Ascending aorta (tissue), 2 donors: ENCODE results near the gene ZBTB16. TPM values are rescaled to one million over a fixed set of nuclear protein-coding genes. Genes with fewer than 3 reads are reported as not detected.

Source experiments
- DNase-seq, 2 donors: peaks; one replicate each; pipeline ENCODE4 v3.0.0-alpha.2; 2019; ENCODE audit warnings: low spot score in 2 of 2
- H3K27ac ChIP-seq, 2 donors: fragments of 200-600 bp; sonication (generic); one replicate each; pipeline ENCODE4 v1.5.1; 2016 to 2017; ENCODE audit warnings: mild to moderate bottlenecking in 1 of 2
- H3K27me3 ChIP-seq: fragments of 200-600 bp; sonication (generic); one replicate; pipeline ENCODE4 v1.5.1; 2017
- H3K36me3 ChIP-seq, 2 donors: fragments of 200-600 bp; sonication (generic); one replicate each; pipeline ENCODE4 v1.5.1; 2016
- H3K4me1 ChIP-seq, 2 donors: fragments of 200-600 bp; sonication (generic); one replicate each; pipeline ENCODE4 v1.5.1; 2016 to 2017; ENCODE audit warnings: mild to moderate bottlenecking in 1 of 2
- H3K4me3 ChIP-seq, 2 donors: fragments of 200-600 bp; sonication (generic); one replicate each; pipeline ENCODE4 v1.5.1; 2016 to 2017; ENCODE audit warnings: mild to moderate bottlenecking in 1 of 2
- H3K9me3 ChIP-seq, 2 donors: fragments of 200-600 bp; sonication (generic); one replicate each; pipeline ENCODE4 v1.5.1; 2016
- CTCF ChIP-seq, 3 experiments: fragments of 200-600 bp in 2 of 3; fragments of 450-650 bp in 1 of 3; sonication (generic) in 2 of 3; IDR thresholded peaks; one replicate each; pipeline ENCODE4 v1.5.1; 2016 to 2019; ENCODE audit warnings: antibody characterized with exemption in 3 of 3, mild to moderate bottlenecking in 1 of 3, moderate library complexity in 1 of 3
- intact Hi-C: fragments of 100-400 bp; cut with DNase I; formaldehyde crosslinking; loops from one replicate; pipeline ENCODE4 v1.15.1; 2023
- total RNA-seq: library from RNA; depleted of rRNA; stranded (reverse); fragments of >200 nt; gene quantifications from one replicate; pipeline ENCODE4 v1.1.0, GENCODE V29; 2016

The ZBTB16 gene
- total RNA-seq, 1 donor from 2014 or later, result 344 TPM

GRCh38 chr11:114017723-114018122 lies 41.8 kb upstream of the ZBTB16 start:
- H3K27me3 ChIP-seq, result no peaks in the 10 kb centered on the region
- no peaks in the 10 kb centered on the region for H3K4me1 ChIP-seq
- H3K27ac ChIP-seq, result no peak overlapping the region
- intact Hi-C loops, result no loop called here
- DNase-seq, result no peak
- no peaks in the 10 kb centered on the region for H3K9me3 ChIP-seq
- no peaks in the 10 kb centered on the region for H3K36me3 ChIP-seq
- no peak for TF ChIP-seq CTCF (IDR thresholded peaks at IDR 0.05)
- H3K4me3 ChIP-seq, result no peak overlapping the region

GRCh38 chr11:114019046-114019445 lies 40.5 kb upstream of the ZBTB16 start:
- TF ChIP-seq CTCF (IDR thresholded peaks at IDR 0.05), result no peak
- DNase-seq, result no peak
- Histone ChIP-seq H3K4me3 (no peak overlapping the region), H3K36me3 (no peaks in the 10 kb centered on the region), H3K27ac (no peak overlapping the region), H3K4me1 (no peaks in the 10 kb centered on the region), H3K9me3 (no peaks in the 10 kb centered on the region), H3K27me3 (no peaks in the 10 kb centered on the region)
- intact Hi-C loops, result no loop called here

GRCh38 chr11:114019574-114019973 lies 39.9 kb upstream of the ZBTB16 start:
- Histone ChIP-seq H3K9me3 (no peaks in the 10 kb centered on the region), H3K27me3 (no peaks in the 10 kb centered on the region), H3K27ac (no peak overlapping the region), H3K4me1 (no peaks in the 10 kb centered on the region), H3K36me3 (no peaks in the 10 kb centered on the region), H3K4me3 (no peak overlapping the region)
- no peak for DNase-seq
- intact Hi-C loops, result no loop called here
- TF ChIP-seq CTCF (IDR thresholded peaks at IDR 0.05), result no peak

- Histone ChIP-seq H3K27ac (peak overlapping the region in 1 of 2 donors; percentile 45), H3K4me3 (no peak overlapping the region), H3K9me3 (no peaks in the 10 kb centered on the region), H3K27me3 (no peaks in the 10 kb centered on the region), H3K36me3 (no peaks in the 10 kb centered on the region), H3K4me1 (peaks cover 4 to 13% of the 10 kb centered on the region in 2 donors)
- no peak for DNase-seq
- intact Hi-C loops, result loop anchor here (10.0 kb wide), 1 partner anchor 121 kb away; the partner anchor contains the start of gene HTR3B
- no peak for TF ChIP-seq CTCF (IDR thresholded peaks at IDR 0.05)
These were observed 34.1 kb upstream of the ZBTB16 start for GRCh38 chr11:114025329-114025907.

GRCh38 chr11:114026355-114026754 lies 33.2 kb upstream of the ZBTB16 start:
- intact Hi-C loops, result loop anchor here (10.0 kb wide), 1 partner anchor 122 kb away; the partner anchor contains the start of gene HTR3B
- no peak for TF ChIP-seq CTCF (IDR thresholded peaks at IDR 0.05)
- Histone ChIP-seq H3K27ac (peak overlapping the region in 1 of 2 donors; percentile 45), H3K36me3 (no peaks in the 10 kb centered on the region), H3K27me3 (no peaks in the 10 kb centered on the region), H3K4me1 (peaks cover 4 to 13% of the 10 kb centered on the region in 2 donors), H3K9me3 (no peaks in the 10 kb centered on the region), H3K4me3 (no peak overlapping the region)
- DNase-seq, result no peak
